Measurements from ENCODE around the gene AHRR. TPM values are rescaled to one million over a fixed set of nuclear protein-coding genes. Genes with fewer than 3 reads are reported as not detected.

Gene AHRR
- total RNA-seq, 1 donor from 2014 or later = not detected

- H3K9me3 ChIP-seq = no peaks in the 10 kb centered on the region
- H3K4me3 ChIP-seq = no peak overlapping the region
- DNase-seq (ENCODE audit: low spot score in 2 of 2) = peak in 1 of 2 donors; percentile 4
- H3K4me1 ChIP-seq = no peaks in the 10 kb centered on the region
- intact Hi-C loops (cut with DNase I) = no loop called here
- H3K27me3 ChIP-seq = no peaks in the 10 kb centered on the region
- TF ChIP-seq CTCF (IDR thresholded peaks at IDR 0.05) = no peak
- H3K36me3 ChIP-seq = peaks cover 76 to 80% of the 10 kb centered on the region in 2 donors
- H3K27ac ChIP-seq = no peak overlapping the region
Measured at GRCh38 chr5:463301-463700, 141.8 kb downstream of the AHRR start.

- Histone ChIP-seq H3K27me3 (no peaks in the 10 kb centered on the region), H3K9me3 (no peaks in the 10 kb centered on the region), H3K4me3 (no peak overlapping the region), H3K4me1 (no peaks in the 10 kb centered on the region), H3K27ac (no peak overlapping the region), H3K36me3 (peaks cover 75 to 76% of the 10 kb centered on the region in 2 donors)
- intact Hi-C loops (cut with DNase I) = no loop called here
- peak; percentile 8 to 58 for DNase-seq (ENCODE audit: low spot score in 2 of 2)
- TF ChIP-seq CTCF (IDR thresholded peaks at IDR 0.05) = no peak
Measured at GRCh38 chr5:463952-464351, 142.4 kb downstream of the AHRR start.

GRCh38 chr5:464446-464842, 142.9 kb downstream of the AHRR start:
- no peaks in the 10 kb centered on the region for H3K4me1 ChIP-seq
- no peak overlapping the region for H3K27ac ChIP-seq
- no peak for TF ChIP-seq CTCF (IDR thresholded peaks at IDR 0.05)
- H3K36me3 ChIP-seq = peaks cover 70 to 72% of the 10 kb centered on the region in 2 donors
- H3K27me3 ChIP-seq = no peaks in the 10 kb centered on the region
- intact Hi-C loops (cut with DNase I) = no loop called here
- no peaks in the 10 kb centered on the region for H3K9me3 ChIP-seq
- peak in 1 of 2 donors; percentile 58 for DNase-seq (ENCODE audit: low spot score in 2 of 2)
- no peak overlapping the region for H3K4me3 ChIP-seq

GRCh38 chr5:464843-465590, 143.5 kb downstream of the AHRR start:
- no peaks in the 10 kb centered on the region for H3K9me3 ChIP-seq
- H3K4me3 ChIP-seq = no peak overlapping the region
- peak in 1 of 2 donors; percentile 61 for DNase-seq (ENCODE audit: low spot score in 2 of 2)
- intact Hi-C loops (cut with DNase I) = no loop called here
- H3K4me1 ChIP-seq = no peaks in the 10 kb centered on the region
- no peaks in the 10 kb centered on the region for H3K27me3 ChIP-seq
- peaks cover 67 to 70% of the 10 kb centered on the region in 2 donors for H3K36me3 ChIP-seq
- TF ChIP-seq CTCF (IDR thresholded peaks at IDR 0.05) = no peak
- no peak overlapping the region for H3K27ac ChIP-seq

GRCh38 chr5:465591-466403, 144.3 kb downstream of the AHRR start:
- Histone ChIP-seq H3K4me1 (no peaks in the 10 kb centered on the region), H3K27ac (no peak overlapping the region), H3K4me3 (no peak overlapping the region), H3K9me3 (no peaks in the 10 kb centered on the region), H3K27me3 (no peaks in the 10 kb centered on the region), H3K36me3 (peaks cover 59 to 68% of the 10 kb centered on the region in 2 donors)
- no peak for DNase-seq (ENCODE audit: low spot score in 2 of 2)
- no peak for TF ChIP-seq CTCF (IDR thresholded peaks at IDR 0.05)
- intact Hi-C loops (cut with DNase I) = no loop called here

Measured in ascending aorta (tissue), 2 donors.